Measurements from ENCODE around the gene FHL2. TPM values are rescaled to one million over a fixed set of nuclear protein-coding genes. Genes with fewer than 3 reads are reported as not detected.
A peak's percentile ranks its signal among the peaks of the same experiment; 100 is the strongest.

FHL2 gene
- total and polyA plus RNA-seq, 7 donors = 24.7 to 114 (median 35.4) TPM

- DNase-seq = no peak
- Histone ChIP-seq H3K36me3 (ENCODE audit: insufficient read depth in 1 of 2, low read depth in 1 of 2) (peaks cover 0 to 4% of the 10 kb centered on the region in 2 donors), H3K4me1 (peaks cover 59% of the 10 kb centered on the region), H3K9me3 (no peaks in the 10 kb centered on the region), H3K4me3 (no peak overlapping the region), H3K27me3 (ENCODE audit: insufficient read depth in 3 of 3, low read length in 2 of 3) (no peaks in the 10 kb centered on the region), H3K27ac (peak overlapping the region; percentile 88)
- no peak for TF ChIP-seq CTCF (IDR thresholded peaks at IDR 0.05)
- no peak for ATAC-seq
- 76 to 83% (median 78%) methylated on average over 9 of the region's 9 CpGs for WGBS, 3 donors
- intact Hi-C loops (cut with DNase I) = no loop called here
Measured at GRCh38 chr2:105391763-105392662, 6.8 kb downstream of the FHL2 start.

- H3K36me3 ChIP-seq (ENCODE audit: insufficient read depth in 1 of 2, low read depth in 1 of 2) = peaks cover 0 to 6% of the 10 kb centered on the region in 2 donors
- WGBS, 3 donors = 73 to 83% (median 75%) methylated on average over 5 of the region's 5 CpGs
- intact Hi-C loops (cut with DNase I) = no loop called here
Measured at GRCh38 chr2:105391058-105391627, 7.7 kb downstream of the FHL2 start.

GRCh38 chr2:105390454-105390853 lies 8.4 kb downstream of the FHL2 start:
- H3K27ac ChIP-seq = peak overlapping the region; percentile 88
- H3K9me3 ChIP-seq = no peaks in the 10 kb centered on the region
- H3K27me3 ChIP-seq (ENCODE audit: insufficient read depth in 3 of 3, low read length in 2 of 3) = no peaks in the 10 kb centered on the region
- no peak for TF ChIP-seq CTCF (IDR thresholded peaks at IDR 0.05)
- ATAC-seq (no peak), DNase-seq (no peak)
- no peak overlapping the region for H3K4me3 ChIP-seq
- H3K4me1 ChIP-seq = peaks cover 59% of the 10 kb centered on the region
- intact Hi-C loops (cut with DNase I) = no loop called here
- H3K36me3 ChIP-seq (ENCODE audit: insufficient read depth in 1 of 2, low read depth in 1 of 2) = peaks cover 0 to 13% of the 10 kb centered on the region in 2 donors

More at GRCh38 chr2:105391058-105391627, 7.7 kb downstream of the FHL2 start:
- H3K27me3 ChIP-seq (ENCODE audit: insufficient read depth in 3 of 3, low read length in 2 of 3) = no peaks in the 10 kb centered on the region
- H3K4me1 ChIP-seq = peaks cover 58% of the 10 kb centered on the region
- DNase-seq (no peak), ATAC-seq (peak in 3 of 4 donors; percentile 26 to 30 (median 27))
- H3K27ac ChIP-seq = peak overlapping the region; percentile 88
- H3K4me3 ChIP-seq = no peak overlapping the region
- TF ChIP-seq CTCF (IDR thresholded peaks at IDR 0.05) = no peak
- no peaks in the 10 kb centered on the region for H3K9me3 ChIP-seq

- intact Hi-C loops (cut with DNase I) = no loop called here
- peaks cover 4 to 28% of the 10 kb centered on the region in 2 donors for H3K36me3 ChIP-seq (ENCODE audit: insufficient read depth in 1 of 2, low read depth in 1 of 2)
Measured at GRCh38 chr2:105388971-105389381, 9.9 kb downstream of the FHL2 start.

More at GRCh38 chr2:105388971-105389381, 9.9 kb downstream of the FHL2 start:
- WGBS, 3 donors = 5 to 9% (median 6%) methylated on average over 8 of the region's 8 CpGs
- ATAC-seq (no peak), DNase-seq (no peak)
- Histone ChIP-seq H3K4me3 (no peak overlapping the region), H3K9me3 (no peaks in the 10 kb centered on the region), H3K27ac (peak overlapping the region; percentile 88), H3K4me1 (peaks cover 59% of the 10 kb centered on the region), H3K27me3 (ENCODE audit: insufficient read depth in 3 of 3, low read length in 2 of 3) (no peaks in the 10 kb centered on the region)
- TF ChIP-seq CTCF (IDR thresholded peaks at IDR 0.05) = no peak
